SJSA1 (cell line): Measurements from ENCODE around the gene PRKCE. TPM values are rescaled to one million over a fixed set of nuclear protein-coding genes. Genes with fewer than 3 reads are reported as not detected.
A peak's percentile ranks its signal among the peaks of the same experiment; 100 is the strongest.

Source experiments
- DNase-seq, 2 experiments: peaks; one replicate each; pipeline ENCODE4 v3.0.0-alpha.2; 2015 to 2020; ENCODE audit warnings: low spot score in 2 of 2, low read depth in 1 of 2
- H3K27ac ChIP-seq: fragments of 250-450 bp; sonication (Bioruptor Pico); 2 replicates; pipeline ENCODE4 v1.5.1; 2020; ENCODE audit warnings: mild to moderate bottlenecking, moderate library complexity
- H3K27me3 ChIP-seq: fragments of 250-450 bp; sonication (Bioruptor Pico); replicated peaks from 2 replicates; pipeline ENCODE4 v1.5.1; 2020; ENCODE audit warnings: mild to moderate bottlenecking, moderate library complexity
- H3K36me3 ChIP-seq: fragments of 250-450 bp; sonication (Bioruptor Pico); 2 replicates; pipeline ENCODE4 v1.5.1; 2020; ENCODE audit warnings: mild to moderate bottlenecking
- H3K4me1 ChIP-seq: fragments of 250-450 bp; sonication (Bioruptor Pico); replicated peaks from 2 replicates; pipeline ENCODE4 v1.6.1; 2021; ENCODE audit warnings: mild to moderate bottlenecking
- H3K4me3 ChIP-seq: fragments of 250-450 bp; sonication (Bioruptor Pico); 2 replicates; pipeline ENCODE4 v1.5.1; 2020; ENCODE audit warnings: mild to moderate bottlenecking
- H3K9me3 ChIP-seq: fragments of 250-450 bp; sonication (Bioruptor Pico); replicated peaks from 2 replicates; pipeline ENCODE4 v1.5.1; 2020; ENCODE audit warnings: mild to moderate bottlenecking
- total RNA-seq: library from RNA; depleted of rRNA; stranded (reverse); fragments of >200 nt; shearing (Covaris generic); gene quantifications from 2 replicates; pipeline ENCODE4 v1.2.3, GENCODE V29; 2014; rRNA removed

PRKCE gene
- 43.3 and 52.2 TPM in 2 replicates for total RNA-seq

DNA sequence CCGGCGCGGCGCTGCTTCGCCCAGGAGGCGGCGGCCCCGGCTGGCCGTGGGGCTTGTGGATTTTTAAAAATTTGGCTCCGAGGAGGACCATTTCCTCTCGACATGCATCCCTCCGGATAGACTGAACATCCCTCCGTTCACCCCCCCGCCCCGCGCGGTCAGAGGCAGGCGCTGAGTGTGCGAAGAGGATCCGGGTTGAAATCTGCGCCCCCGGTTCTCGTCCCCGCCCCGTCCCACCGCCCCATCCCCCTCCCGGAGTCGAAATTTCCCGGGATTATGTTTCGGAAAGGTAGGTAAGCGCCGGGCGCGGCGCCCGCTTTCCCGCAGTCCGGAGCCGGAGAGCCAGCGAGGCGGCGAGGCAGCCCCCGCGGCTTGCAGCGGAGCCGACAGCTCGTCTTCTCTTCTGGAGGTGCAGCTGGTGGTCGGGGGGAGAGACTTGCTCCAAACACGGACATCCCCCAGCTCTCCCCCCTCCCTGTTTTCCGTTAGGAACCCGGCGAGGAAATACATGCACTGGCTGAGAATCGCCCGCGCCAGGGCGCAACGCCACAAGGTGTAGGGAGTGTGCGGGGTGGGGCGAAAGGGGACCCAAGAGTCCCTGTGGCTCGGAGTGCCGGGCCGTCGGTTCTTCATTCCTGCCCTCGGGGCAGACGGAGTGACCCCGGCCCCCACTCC is at the start of gene PRKCE:
PRKCE (plus strand) TSS at position 261 of the 675 bp plus-strand sequence.
- no peaks in the 10 kb centered on the region; the same call in 1 of the 2 replicates for H3K36me3 ChIP-seq
- H3K4me3 ChIP-seq, result peak within 1 kb of the TSS; percentile 85
- DNase-seq, result peak; percentile 52 to 61
- no peaks in the 10 kb centered on the region for H3K27me3 ChIP-seq
- peak within 1 kb of the TSS; percentile 43 for H3K27ac ChIP-seq
- H3K4me1 ChIP-seq, result peaks cover 20% of the 10 kb centered on the region
- no peaks in the 10 kb centered on the region for H3K9me3 ChIP-seq

- Histone ChIP-seq H3K4me1 (no peaks in the 10 kb centered on the region), H3K9me3 (no peaks in the 10 kb centered on the region), H3K27ac (no peak overlapping the region), H3K4me3 (no peak overlapping the region), H3K27me3 (no peaks in the 10 kb centered on the region), H3K36me3 (peaks cover 64% of the 10 kb centered on the region)
- no peak for DNase-seq
Measured at GRCh38 chr2:45602624-45603023, 48.9 kb upstream of the PRKCE start.

- no peak overlapping the region for H3K27ac ChIP-seq
- H3K4me1 ChIP-seq, result peaks cover 3% of the 10 kb centered on the region
- no peak overlapping the region for H3K4me3 ChIP-seq
- H3K27me3 ChIP-seq, result no peaks in the 10 kb centered on the region
- no peak for DNase-seq
- no peaks in the 10 kb centered on the region for H3K9me3 ChIP-seq
- H3K36me3 ChIP-seq, result peaks cover 44% of the 10 kb centered on the region
Measured at GRCh38 chr2:45605116-45605515, 46.4 kb upstream of the PRKCE start.

GRCh38 chr2:45606796-45607195 is 44.7 kb upstream of the PRKCE start:
- no peak for DNase-seq
- no peak overlapping the region for H3K27ac ChIP-seq
- H3K36me3 ChIP-seq, result peaks cover 27% of the 10 kb centered on the region
- H3K27me3 ChIP-seq, result no peaks in the 10 kb centered on the region
- no peaks in the 10 kb centered on the region for H3K9me3 ChIP-seq
- H3K4me1 ChIP-seq, result peaks cover 9% of the 10 kb centered on the region
- no peak overlapping the region for H3K4me3 ChIP-seq

- H3K27me3 ChIP-seq, result no peaks in the 10 kb centered on the region
- H3K27ac ChIP-seq, result no peak overlapping the region
- H3K36me3 ChIP-seq, result peaks cover 18% of the 10 kb centered on the region
- no peaks in the 10 kb centered on the region for H3K9me3 ChIP-seq
- no peak overlapping the region for H3K4me3 ChIP-seq
- H3K4me1 ChIP-seq, result peaks cover 9% of the 10 kb centered on the region
- no peak for DNase-seq
Measured at GRCh38 chr2:45607701-45608100, 43.8 kb upstream of the PRKCE start.

DNA sequence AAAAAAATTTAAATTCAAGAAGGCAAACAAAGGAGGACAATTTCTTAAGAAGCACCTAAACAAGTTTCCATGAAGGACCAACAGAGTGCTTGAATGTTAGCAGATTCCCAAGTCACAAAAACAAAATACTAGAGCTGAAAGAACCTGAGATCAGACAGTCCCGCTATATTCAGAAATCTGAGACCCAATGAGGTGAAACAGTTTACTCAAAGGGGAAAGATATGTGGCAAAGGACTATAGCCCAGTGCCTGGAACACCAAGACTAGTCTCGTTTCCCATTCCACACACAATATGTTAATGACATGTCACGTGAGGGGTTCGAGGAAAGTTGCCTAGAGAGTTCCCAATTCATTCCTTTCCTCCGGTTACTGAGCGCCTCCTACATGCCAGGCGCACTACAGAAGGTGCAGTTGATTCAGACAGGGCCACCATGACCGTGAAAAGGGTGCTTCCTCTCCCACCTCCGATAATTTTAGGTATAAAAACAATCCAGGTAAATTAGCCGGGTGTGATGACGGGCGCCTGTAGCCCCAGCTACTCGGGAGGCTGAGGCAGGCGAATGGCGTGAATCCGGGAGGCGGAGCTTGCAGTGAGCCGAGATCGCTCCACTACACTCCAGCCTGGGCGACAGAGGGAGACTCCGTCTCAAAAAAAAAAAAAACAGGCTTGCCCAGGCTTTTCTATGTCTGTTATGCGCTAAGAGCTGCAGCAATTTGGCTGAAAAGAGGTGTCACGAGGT is 41.0 kb upstream of the PRKCE start:
- Histone ChIP-seq H3K4me3 (peak overlapping the region; percentile 53), H3K27ac (peak overlapping the region; percentile 87), H3K4me1 (peaks cover 9% of the 10 kb centered on the region), H3K27me3 (no peaks in the 10 kb centered on the region), H3K9me3 (no peaks in the 10 kb centered on the region), H3K36me3 (no peaks in the 10 kb centered on the region)
- peak; percentile 46 to 74 for DNase-seq

DNA sequence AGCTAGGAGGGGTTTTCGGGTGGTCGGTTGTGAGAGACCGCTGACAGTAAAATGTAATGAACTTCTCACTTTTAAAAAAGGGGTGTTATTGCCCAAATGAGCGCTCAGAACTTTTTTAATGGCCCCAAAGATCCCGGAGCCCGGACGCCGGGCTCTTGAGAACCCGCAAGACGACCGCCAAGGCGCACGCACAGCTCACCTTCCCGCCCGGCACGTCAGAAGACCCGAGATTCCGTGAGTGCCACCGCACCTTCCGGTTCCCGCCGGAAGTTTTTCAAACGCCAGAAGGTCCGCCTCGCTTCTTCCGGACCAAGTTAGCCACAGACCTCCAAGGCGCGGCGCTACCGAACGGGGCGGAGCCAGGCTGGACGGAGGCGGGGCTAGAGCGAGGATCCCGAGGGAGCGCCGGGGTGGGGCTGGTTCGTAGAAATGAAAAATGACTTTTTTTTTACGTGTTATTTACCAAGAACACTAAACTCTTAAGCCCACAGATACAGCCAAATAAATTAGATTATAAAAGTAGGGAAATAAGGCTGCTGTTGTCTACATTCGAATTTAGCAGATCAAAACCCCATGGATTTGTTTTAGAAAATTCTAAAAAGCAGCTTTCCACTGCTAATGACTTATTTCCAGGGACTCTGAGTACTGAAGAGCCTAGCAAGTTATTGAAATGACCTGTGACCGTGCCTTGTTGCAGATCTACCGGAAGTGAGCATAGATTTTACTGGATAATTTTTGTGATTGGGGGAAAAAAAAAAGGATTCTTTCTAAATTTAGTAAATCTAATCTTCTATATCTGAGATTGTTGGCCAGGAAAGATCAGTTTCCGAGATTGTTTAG is 40.2 kb upstream of the PRKCE start, which contains the start of gene SRBD1:
SRBD1 (minus strand) TSS at position 248 of the 840 bp plus-strand sequence. CDS start 5,826 bp downstream, outside the sequence.
- peak; percentile 87 to 95 for DNase-seq
- Histone ChIP-seq H3K27ac (peak within 1 kb of the TSS; percentile 87), H3K4me1 (peaks cover 9% of the 10 kb centered on the region)

DNA sequence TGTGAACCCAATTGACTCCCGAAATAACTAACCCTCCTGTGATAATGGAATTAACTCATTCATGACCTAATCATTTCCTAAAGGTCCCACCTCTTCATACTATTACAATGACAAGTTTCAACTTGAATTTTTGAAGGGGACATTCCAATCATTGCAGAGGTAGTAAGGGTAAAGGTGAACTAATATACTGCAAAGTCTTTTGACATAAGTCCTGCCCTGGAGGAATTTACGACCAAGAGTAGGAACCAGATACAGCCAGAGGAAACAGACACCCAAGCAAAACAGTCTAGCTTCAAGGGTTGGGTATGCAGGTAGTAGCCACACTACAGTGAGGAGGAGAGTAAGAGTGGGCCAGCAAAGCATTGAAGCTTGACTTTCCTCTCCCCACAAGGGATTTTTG is 39.2 kb upstream of the PRKCE start:
- Histone ChIP-seq H3K27ac (no peak overlapping the region), H3K27me3 (no peaks in the 10 kb centered on the region), H3K36me3 (no peaks in the 10 kb centered on the region), H3K4me1 (peaks cover 19% of the 10 kb centered on the region), H3K9me3 (no peaks in the 10 kb centered on the region), H3K4me3 (no peak overlapping the region)
- DNase-seq, result no peak

More for the DNA sequence above, 40.2 kb upstream of the PRKCE start, which contains the start of gene SRBD1:
- Histone ChIP-seq H3K4me3 (peak within 1 kb of the TSS; percentile 53), H3K27me3 (no peaks in the 10 kb centered on the region), H3K9me3 (no peaks in the 10 kb centered on the region), H3K36me3 (no peaks in the 10 kb centered on the region)

GRCh38 chr2:45612731-45613130 is 38.7 kb upstream of the PRKCE start:
- no peaks in the 10 kb centered on the region for H3K9me3 ChIP-seq
- H3K4me1 ChIP-seq, result peaks cover 23% of the 10 kb centered on the region
- no peaks in the 10 kb centered on the region for H3K36me3 ChIP-seq
- no peak overlapping the region for H3K4me3 ChIP-seq
- H3K27me3 ChIP-seq, result no peaks in the 10 kb centered on the region
- no peak overlapping the region for H3K27ac ChIP-seq
- no peak for DNase-seq

GRCh38 chr2:45614330-45614729 is 37.1 kb upstream of the PRKCE start:
- no peak overlapping the region for H3K27ac ChIP-seq
- no peak overlapping the region for H3K4me3 ChIP-seq
- no peaks in the 10 kb centered on the region for H3K36me3 ChIP-seq
- no peaks in the 10 kb centered on the region for H3K27me3 ChIP-seq
- no peaks in the 10 kb centered on the region for H3K9me3 ChIP-seq
- H3K4me1 ChIP-seq, result peaks cover 29% of the 10 kb centered on the region
- no peak for DNase-seq

- Histone ChIP-seq H3K27me3 (no peaks in the 10 kb centered on the region), H3K4me1 (peaks cover 27% of the 10 kb centered on the region), H3K36me3 (no peaks in the 10 kb centered on the region), H3K4me3 (no peak overlapping the region), H3K9me3 (no peaks in the 10 kb centered on the region), H3K27ac (no peak overlapping the region)
- no peak for DNase-seq
Measured at GRCh38 chr2:45614871-45615415, 36.5 kb upstream of the PRKCE start.

DNA sequence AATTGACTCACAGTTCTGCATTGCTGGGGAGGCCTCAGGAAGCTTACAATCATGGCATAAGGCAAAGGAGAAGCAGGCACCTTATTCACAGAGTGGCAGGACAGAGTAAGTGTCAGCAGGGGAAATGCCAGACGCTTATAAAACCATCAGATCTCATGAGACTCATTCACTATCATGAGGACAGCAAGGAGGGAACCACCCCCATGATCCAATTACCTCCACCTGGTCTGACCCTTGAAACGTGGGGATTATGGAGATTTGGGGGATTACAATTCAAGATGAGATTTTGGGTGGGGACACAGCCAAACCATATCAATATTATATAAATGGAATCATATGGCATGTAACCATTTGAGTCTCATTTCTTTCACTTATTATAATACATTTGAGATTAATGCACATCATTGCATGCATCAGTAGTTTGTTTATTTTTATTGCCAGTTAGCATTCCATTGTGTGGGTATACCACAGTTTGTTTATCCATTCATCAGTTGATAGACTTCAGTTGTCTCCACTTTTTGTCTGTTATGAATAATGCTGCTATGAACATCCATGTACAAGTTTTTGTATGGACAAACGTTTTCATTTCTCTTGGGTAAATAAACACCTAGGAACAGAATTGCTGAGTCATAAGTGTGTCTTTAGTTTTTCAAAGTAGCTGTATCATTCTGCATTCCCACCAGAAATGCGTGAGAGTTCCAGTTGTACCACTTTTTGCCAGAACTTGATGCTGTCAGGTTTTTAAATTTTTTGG is 34.6 kb upstream of the PRKCE start:
- no peaks in the 10 kb centered on the region for H3K9me3 ChIP-seq
- peak overlapping the region; percentile 26; the same call in 1 of the 2 replicates for H3K27ac ChIP-seq
- peaks cover 20% of the 10 kb centered on the region for H3K4me1 ChIP-seq
- DNase-seq, result peak in 1 of 2 experiments; percentile 69
- H3K27me3 ChIP-seq, result no peaks in the 10 kb centered on the region
- no peak overlapping the region for H3K4me3 ChIP-seq
- no peaks in the 10 kb centered on the region for H3K36me3 ChIP-seq

GRCh38 chr2:45617496-45617895 is 34.0 kb upstream of the PRKCE start:
- DNase-seq, result no peak
- Histone ChIP-seq H3K27me3 (0 out of 2 replicates have a peak, but pooled peaks cover 2% of the 10 kb centered on the region), H3K27ac (peak overlapping the region; percentile 26; the same call in 1 of the 2 replicates), H3K9me3 (no peaks in the 10 kb centered on the region), H3K4me3 (no peak overlapping the region), H3K36me3 (no peaks in the 10 kb centered on the region), H3K4me1 (peaks cover 20% of the 10 kb centered on the region)
